Neuronal stem cell (in vitro differentiated cells): Measurements from ENCODE around the gene SEC61B.

Experiments used
- DNase-seq: peaks from one replicate; pipeline ENCODE4 v3.0.0-alpha.2; 2013; ENCODE audit warnings: low spot score
- H2AFZ ChIP-seq: one replicate; pipeline ENCODE4 v1.6.1; 2013; ENCODE audit warnings: mild to moderate bottlenecking, low read length, inconsistent platforms
- H2AK5ac ChIP-seq: 2 replicates; pipeline ENCODE4 v1.6.1; 2013; ENCODE audit warnings: low read depth, mild to moderate bottlenecking, inconsistent platforms, low read length, moderate library complexity, mixed read lengths
- H2BK120ac ChIP-seq: 2 replicates; pipeline ENCODE4 v1.6.1; 2013; ENCODE audit warnings: low read depth, mild to moderate bottlenecking, inconsistent platforms, low read length, moderate library complexity, mixed read lengths
- H2BK12ac ChIP-seq: one replicate; pipeline ENCODE4 v1.6.1; 2013; ENCODE audit warnings: low read length, inconsistent platforms
- H2BK15ac ChIP-seq: 2 replicates; pipeline ENCODE4 v1.6.1; 2013; ENCODE audit warnings: mild to moderate bottlenecking, low read length, inconsistent platforms, mixed read lengths
- H2BK5ac ChIP-seq: one replicate; pipeline ENCODE4 v1.6.1; 2013; ENCODE audit warnings: inconsistent platforms, mild to moderate bottlenecking, low read length, moderate library complexity
- H3K14ac ChIP-seq: one replicate; pipeline ENCODE4 v1.6.1; 2013; ENCODE audit warnings: low read length, inconsistent platforms
- H3K18ac ChIP-seq: 2 replicates; pipeline ENCODE4 v1.6.1; 2013; ENCODE audit warnings: low read length, inconsistent platforms
- H3K23ac ChIP-seq: 2 replicates; pipeline ENCODE4 v1.6.1; 2013; ENCODE audit warnings: low read depth, mild to moderate bottlenecking, mixed read lengths, low read length, inconsistent platforms; ENCODE audit not compliant: poor library complexity
- H3K27ac ChIP-seq: replicated peaks from 3 replicates; pipeline ENCODE4 v1.5.1; 2013; ENCODE audit warnings: low read length, inconsistent platforms
- H3K27me3 ChIP-seq, 3 experiments: 2 replicates each; pipeline ENCODE4 v1.6.1; 2013; ENCODE audit warnings: low read length in 3 of 3, mild to moderate bottlenecking in 2 of 3, inconsistent platforms in 1 of 3, low read depth in 1 of 3, mixed read lengths in 1 of 3, moderate library complexity in 1 of 3; ENCODE audit not compliant: control insufficient read depth in 3 of 3, insufficient read depth in 3 of 3
- H3K36me3 ChIP-seq, 2 donors: replicated peaks in 1 of 2; 2 replicates each; pipeline ENCODE4 v1.6.1; 2013; ENCODE audit warnings: low read length in 2 of 2; ENCODE audit not compliant: control insufficient read depth in 2 of 2, insufficient read depth in 2 of 2
- H3K4ac ChIP-seq: 2 replicates; pipeline ENCODE4 v1.6.1; 2013; ENCODE audit warnings: inconsistent platforms, mild to moderate bottlenecking, low read length, moderate library complexity
- H3K4me1 ChIP-seq, 2 donors: 1 replicate in 1 of 2; 2 replicates in 1 of 2; pipeline ENCODE4 v1.6.1; 2013; ENCODE audit warnings: low read length in 2 of 2, low read depth in 1 of 2; ENCODE audit not compliant: control insufficient read depth in 2 of 2, insufficient read depth in 1 of 2
- H3K4me2 ChIP-seq: one replicate; pipeline ENCODE4 v1.6.1; 2013; ENCODE audit warnings: mild to moderate bottlenecking, low read length, inconsistent platforms; ENCODE audit not compliant: insufficient read depth, poor library complexity, severe bottlenecking
- H3K4me3 ChIP-seq, 2 donors: 2 replicates each; pipeline ENCODE4 v1.5.1; 2013; ENCODE audit warnings: low read length in 2 of 2, mild to moderate bottlenecking in 2 of 2, inconsistent platforms in 1 of 2, moderate library complexity in 1 of 2
- H3K79me1 ChIP-seq: one replicate; pipeline ENCODE4 v1.6.1; 2013; ENCODE audit warnings: low read depth, mild to moderate bottlenecking, inconsistent platforms, low read length, moderate library complexity
- H3K9ac ChIP-seq: one replicate; pipeline ENCODE4 v1.6.1; 2013; ENCODE audit warnings: mild to moderate bottlenecking, low read depth, low read length, inconsistent platforms; ENCODE audit not compliant: poor library complexity
- H3K9me3 ChIP-seq, 2 donors: replicated peaks in 1 of 2; 2 replicates each; pipeline versions ENCODE3 to v1.6.1; 2013; ENCODE audit warnings: low read length in 2 of 2, mild to moderate bottlenecking in 2 of 2, inconsistent platforms in 1 of 2, low read depth in 1 of 2, mixed read lengths in 1 of 2, moderate library complexity in 1 of 2; ENCODE audit not compliant: control insufficient read depth in 2 of 2, insufficient read depth in 1 of 2
- H4K8ac ChIP-seq: one replicate; pipeline ENCODE4 v1.6.1; 2013; ENCODE audit warnings: low read depth, mild to moderate bottlenecking, inconsistent platforms, low read length, moderate library complexity
- H4K91ac ChIP-seq: one replicate; pipeline ENCODE4 v1.6.1; 2013; ENCODE audit warnings: low read length, low read depth, mild to moderate bottlenecking, inconsistent platforms; ENCODE audit not compliant: poor library complexity
- WGBS, 2 donors: extraction: QIAGEN DNeasy Blood & Tissue Kit; methylation state at CpG; one replicate each; pipeline ENCODE4 v1.1.7; 2013; ENCODE audit warnings: missing lambda C conversion rate in 2 of 2, mixed read lengths in 1 of 2; ENCODE audit not compliant: insufficient read length in 2 of 2, insufficient replicate concordance in 1 of 2; ENCODE audit errors: extremely low coverage in 2 of 2; 5-methylcytosine and 5-hydroxymethylcytosine counted together

The SEC61B gene

GRCh38 chr9:99239341-99240060 is 17.4 kb downstream of the SEC61B start:
- H4K8ac ChIP-seq = no peak overlapping the region
- H3K27me3 ChIP-seq = no peaks in the 10 kb centered on the region
- H3K14ac ChIP-seq = no peak overlapping the region
- no peak overlapping the region for H3K9ac ChIP-seq
- H3K4ac ChIP-seq = no peak overlapping the region
- no peak overlapping the region for H3K18ac ChIP-seq
- no peak overlapping the region for H2BK120ac ChIP-seq
- H3K4me2 ChIP-seq = no peak overlapping the region
- H3K4me3 ChIP-seq = no peak overlapping the region
- H3K79me1 ChIP-seq = no peaks in the 10 kb centered on the region
- H3K4me1 ChIP-seq = peaks cover 2 to 3% of the 10 kb centered on the region in 2 donors
- no peaks in the 10 kb centered on the region for H3K9me3 ChIP-seq
- H3K23ac ChIP-seq = no peak overlapping the region
- no peak overlapping the region for H2AK5ac ChIP-seq
- no peak overlapping the region for H2BK5ac ChIP-seq
- H2BK12ac ChIP-seq = no peak overlapping the region
- H4K91ac ChIP-seq = no peak overlapping the region
- peaks cover 2 to 4% of the 10 kb centered on the region in 2 donors for H3K36me3 ChIP-seq
- WGBS, 2 donors = no CpG with 5 or more reads among the region's 6 CpGs
- no peak for DNase-seq
- H2BK15ac ChIP-seq = no peak overlapping the region
- no peak overlapping the region for H3K27ac ChIP-seq
- no peak overlapping the region for H2AFZ ChIP-seq

GRCh38 chr9:99241106-99241505 is 19.0 kb downstream of the SEC61B start:
- Histone ChIP-seq H3K4ac (no peak overlapping the region), H3K4me2 (no peak overlapping the region), H2AFZ (no peak overlapping the region), H3K9ac (no peak overlapping the region), H3K23ac (no peak overlapping the region), H3K9me3 (no peaks in the 10 kb centered on the region), H3K79me1 (no peaks in the 10 kb centered on the region), H3K18ac (no peak overlapping the region), H3K36me3 (peaks cover 2 to 4% of the 10 kb centered on the region in 2 donors), H3K27me3 (no peaks in the 10 kb centered on the region), H2BK15ac (no peak overlapping the region), H2BK5ac (no peak overlapping the region), H2BK12ac (no peak overlapping the region), H3K27ac (no peak overlapping the region), H2BK120ac (no peak overlapping the region), H4K91ac (no peak overlapping the region), H3K14ac (no peak overlapping the region), H3K4me1 (peaks cover 2 to 3% of the 10 kb centered on the region in 2 donors), H2AK5ac (no peak overlapping the region), H3K4me3 (no peak overlapping the region), H4K8ac (no peak overlapping the region)
- WGBS, 2 donors = no CpG with 5 or more reads among the region's 7 CpGs
- no peak for DNase-seq

- Histone ChIP-seq H3K14ac (no peak overlapping the region), H3K9me3 (no peaks in the 10 kb centered on the region), H2AK5ac (no peak overlapping the region), H2BK15ac (no peak overlapping the region), H2BK12ac (no peak overlapping the region), H3K79me1 (no peaks in the 10 kb centered on the region), H3K27ac (no peak overlapping the region), H3K23ac (no peak overlapping the region), H3K4me3 (no peak overlapping the region), H3K9ac (no peak overlapping the region), H3K18ac (no peak overlapping the region), H3K4me1 (peaks cover 0 to 3% of the 10 kb centered on the region in 2 donors), H3K36me3 (peaks cover 2 to 4% of the 10 kb centered on the region in 2 donors), H4K8ac (no peak overlapping the region), H4K91ac (no peak overlapping the region), H2AFZ (no peak overlapping the region), H3K4me2 (no peak overlapping the region), H3K27me3 (no peaks in the 10 kb centered on the region), H3K4ac (no peak overlapping the region), H2BK5ac (no peak overlapping the region), H2BK120ac (no peak overlapping the region)
- no peak for DNase-seq
- 100% methylated on average over 1 of the region's 3 CpGs for WGBS, 2 donors
These were observed 22.5 kb downstream of the SEC61B start for GRCh38 chr9:99244344-99245260.

- H3K4me3 ChIP-seq = no peak overlapping the region
- H2AK5ac ChIP-seq = no peak overlapping the region
- no peak overlapping the region for H3K27ac ChIP-seq
- H3K27me3 ChIP-seq = no peaks in the 10 kb centered on the region
- no peak overlapping the region for H3K4ac ChIP-seq
- no peaks in the 10 kb centered on the region for H3K9me3 ChIP-seq
- no peak overlapping the region for H2AFZ ChIP-seq
- H3K4me1 ChIP-seq = peaks cover 0 to 3% of the 10 kb centered on the region in 2 donors
- H4K91ac ChIP-seq = no peak overlapping the region
- no peak overlapping the region for H3K9ac ChIP-seq
- no peak overlapping the region for H3K18ac ChIP-seq
- no peak overlapping the region for H4K8ac ChIP-seq
- DNase-seq = no peak
- no peak overlapping the region for H3K23ac ChIP-seq
- H2BK5ac ChIP-seq = no peak overlapping the region
- H3K36me3 ChIP-seq = no peaks in the 10 kb centered on the region
- H3K4me2 ChIP-seq = no peak overlapping the region
- no peak overlapping the region for H2BK15ac ChIP-seq
- H2BK120ac ChIP-seq = no peak overlapping the region
- H2BK12ac ChIP-seq = no peak overlapping the region
- H3K14ac ChIP-seq = no peak overlapping the region
- no peaks in the 10 kb centered on the region for H3K79me1 ChIP-seq
These were observed 27.5 kb downstream of the SEC61B start for GRCh38 chr9:99249619-99250018.
